HG03066 (cell line): ENCODE data around the gene MRTFB.
"Not testable (repeated sequence)": the region's sequence is repeated elsewhere in the genome, so short reads cannot be mapped to it uniquely, and the experiment has no call there.

Experiments used
- ATAC-seq: cut with Tn5 transposase; IDR thresholded peaks from one replicate; pipeline ENCODE4 v1.9.1; 2021; ENCODE audit warnings: low read depth; ENCODE audit not compliant: unreplicated experiment

The MRTFB gene

GRCh38 chr16:14070877-14071575 lies at the start of gene MRTFB:
Gene MRTFB, plus strand, starts transcription at chr16:14071319. Its CDS starts 69,288 bp downstream, at chr16:14140607.
- ATAC-seq = peak; percentile 83

- ATAC-seq = not testable (repeated sequence)
Observed at GRCh38 chr16:14023526-14023925, 47.6 kb upstream of the MRTFB start.

GRCh38 chr16:14024283-14024682 lies 46.8 kb upstream of the MRTFB start:
- no peak for ATAC-seq

- ATAC-seq = no peak
Observed at GRCh38 chr16:14026572-14027285, 44.4 kb upstream of the MRTFB start.

GRCh38 chr16:14028202-14028601 lies 42.9 kb upstream of the MRTFB start:
- no peak for ATAC-seq

GRCh38 chr16:14029658-14030057 lies 41.5 kb upstream of the MRTFB start:
- ATAC-seq = no peak

GRCh38 chr16:14035092-14035491 lies 36.0 kb upstream of the MRTFB start:
- ATAC-seq = no peak

- ATAC-seq = no peak
Observed at GRCh38 chr16:14036889-14037288, 34.2 kb upstream of the MRTFB start.

- no peak for ATAC-seq
Observed at GRCh38 chr16:14037960-14038359, 33.2 kb upstream of the MRTFB start.

GRCh38 chr16:14041164-14041563 lies 30.0 kb upstream of the MRTFB start:
- no peak for ATAC-seq

GRCh38 chr16:14042706-14043105 lies 28.4 kb upstream of the MRTFB start:
- ATAC-seq = no peak

GRCh38 chr16:14043278-14043677 lies 27.8 kb upstream of the MRTFB start:
- no peak for ATAC-seq

- ATAC-seq = no peak
Observed at GRCh38 chr16:14043793-14044192, 27.3 kb upstream of the MRTFB start.

- not testable (repeated sequence) for ATAC-seq
Observed at GRCh38 chr16:14047121-14047859, 23.8 kb upstream of the MRTFB start.

GRCh38 chr16:14050291-14051027 lies 20.7 kb upstream of the MRTFB start:
- no peak for ATAC-seq

- ATAC-seq = no peak
Observed at GRCh38 chr16:14051103-14051729, 19.9 kb upstream of the MRTFB start.

GRCh38 chr16:14056970-14057369 lies 14.1 kb upstream of the MRTFB start:
- no peak for ATAC-seq

GRCh38 chr16:14057878-14058382 lies 13.2 kb upstream of the MRTFB start:
- ATAC-seq = no peak

- no peak for ATAC-seq
Observed at GRCh38 chr16:14061732-14062259, 9.3 kb upstream of the MRTFB start.

GRCh38 chr16:14062261-14062660 lies 8.9 kb upstream of the MRTFB start:
- ATAC-seq = no peak
